ENCODE measurements around the gene ALLC. TPM values are rescaled to one million over a fixed set of nuclear protein-coding genes. Genes with fewer than 3 reads are reported as not detected.

ALLC gene
- total and polyA plus RNA-seq, 2 experiments from 2014 or later, result not detected

DNA sequence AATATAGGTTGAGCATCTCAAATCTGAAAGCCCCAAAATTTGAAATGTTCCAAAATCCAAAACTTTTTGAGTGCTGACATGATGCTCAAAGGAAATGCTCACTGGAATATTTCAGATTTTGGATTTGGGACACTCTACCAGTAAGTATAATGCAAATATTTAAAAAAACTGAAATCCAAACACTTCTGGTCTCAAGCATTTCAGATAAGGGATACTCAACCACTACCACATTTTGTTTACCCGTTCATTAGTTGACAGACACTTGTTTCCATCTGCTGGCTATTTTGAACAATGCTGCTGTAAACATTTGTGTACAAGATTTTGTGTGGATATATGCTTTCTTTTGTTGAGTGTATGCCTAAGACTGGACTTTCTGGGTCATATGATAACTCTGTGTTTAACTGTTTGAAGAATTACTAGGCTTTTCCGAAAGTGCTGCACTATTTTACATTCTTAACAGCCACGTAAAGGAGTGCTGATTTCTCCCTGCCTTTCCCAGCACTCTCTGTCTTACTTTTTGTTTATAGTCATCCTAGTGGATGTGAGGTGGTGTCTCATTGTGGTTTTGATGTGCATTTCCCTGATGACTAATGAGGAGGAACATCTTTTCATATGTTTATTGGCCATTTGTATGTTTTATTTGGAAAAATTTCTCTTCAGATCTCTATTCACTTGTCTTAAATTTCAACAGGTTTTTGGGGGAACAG is 25.9 kb downstream of the ALLC start:
- Histone ChIP-seq H3K4me3 (no peak overlapping the region), H3K27me3 (no peaks in the 10 kb centered on the region), H3K36me3 (no peaks in the 10 kb centered on the region), H3K9me3 (ENCODE audit: low read depth) (no peaks in the 10 kb centered on the region), H3K27ac (no peak overlapping the region), H3K4me1 (ENCODE audit: low read depth) (no peaks in the 10 kb centered on the region)
- TF ChIP-seq, protein P1, sequence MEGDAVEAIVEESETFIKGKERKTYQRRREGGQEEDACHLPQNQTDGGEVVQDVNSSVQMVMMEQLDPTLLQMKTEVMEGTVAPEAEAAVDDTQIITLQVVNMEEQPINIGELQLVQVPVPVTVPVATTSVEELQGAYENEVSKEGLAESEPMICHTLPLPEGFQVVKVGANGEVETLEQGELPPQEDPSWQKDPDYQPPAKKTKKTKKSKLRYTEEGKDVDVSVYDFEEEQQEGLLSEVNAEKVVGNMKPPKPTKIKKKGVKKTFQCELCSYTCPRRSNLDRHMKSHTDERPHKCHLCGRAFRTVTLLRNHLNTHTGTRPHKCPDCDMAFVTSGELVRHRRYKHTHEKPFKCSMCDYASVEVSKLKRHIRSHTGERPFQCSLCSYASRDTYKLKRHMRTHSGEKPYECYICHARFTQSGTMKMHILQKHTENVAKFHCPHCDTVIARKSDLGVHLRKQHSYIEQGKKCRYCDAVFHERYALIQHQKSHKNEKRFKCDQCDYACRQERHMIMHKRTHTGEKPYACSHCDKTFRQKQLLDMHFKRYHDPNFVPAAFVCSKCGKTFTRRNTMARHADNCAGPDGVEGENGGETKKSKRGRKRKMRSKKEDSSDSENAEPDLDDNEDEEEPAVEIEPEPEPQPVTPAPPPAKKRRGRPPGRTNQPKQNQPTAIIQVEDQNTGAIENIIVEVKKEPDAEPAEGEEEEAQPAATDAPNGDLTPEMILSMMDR (IDR thresholded peaks at IDR 0.05; ENCODE audit: low read depth, low read length), result no peak
- DNase-seq (ENCODE audit: low read depth in 1 of 2, low spot score in 1 of 2), result no peak

DNA sequence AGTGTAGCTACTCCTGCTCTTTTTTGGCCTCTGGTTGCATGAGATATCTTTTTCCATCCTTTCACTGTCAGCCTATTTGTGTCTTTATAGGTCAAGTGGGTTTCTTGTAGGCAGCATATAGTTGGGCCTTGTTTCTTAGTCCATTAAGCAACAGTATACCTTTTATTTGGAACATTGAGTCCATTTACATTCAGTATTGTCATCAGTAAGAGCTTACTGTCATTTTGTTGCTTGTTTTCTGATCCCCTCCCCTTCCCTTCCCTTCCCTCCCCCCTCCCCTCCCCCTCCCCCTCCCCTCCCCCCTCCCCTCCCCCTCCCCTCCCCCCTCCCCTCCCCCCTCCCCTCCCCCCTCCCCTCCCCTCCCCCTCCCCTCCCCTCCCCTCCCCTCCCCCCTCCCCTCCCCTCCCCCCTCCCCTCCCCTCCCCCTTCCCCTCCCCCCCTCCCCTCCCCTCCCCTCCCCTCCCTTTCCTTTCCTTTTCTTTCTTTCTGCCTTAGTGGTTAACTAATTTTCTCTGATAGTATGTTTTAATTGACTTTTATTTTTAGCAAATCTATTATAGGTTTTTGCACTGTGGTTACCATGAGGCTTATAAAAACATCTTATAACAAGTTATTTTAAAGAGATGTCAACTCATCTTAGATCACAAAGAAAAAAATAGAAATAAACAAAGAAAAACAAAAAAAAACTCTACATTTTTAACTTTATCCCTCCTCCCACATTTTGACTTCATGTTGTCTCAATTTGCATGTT is 32.2 kb downstream of the ALLC start:
- no peak for DNase-seq (ENCODE audit: low read depth in 1 of 2, low spot score in 1 of 2)
- TF ChIP-seq, protein P1 (IDR thresholded peaks at IDR 0.05; ENCODE audit: low read depth, low read length), result no peak
- no peaks in the 10 kb centered on the region for H3K36me3 ChIP-seq
- no peaks in the 10 kb centered on the region for H3K9me3 ChIP-seq (ENCODE audit: low read depth)
- no peak overlapping the region for H3K27ac ChIP-seq
- no peak overlapping the region for H3K4me3 ChIP-seq
- peaks cover 13% of the 10 kb centered on the region for H3K27me3 ChIP-seq
- no peaks in the 10 kb centered on the region for H3K4me1 ChIP-seq (ENCODE audit: low read depth)

DNA sequence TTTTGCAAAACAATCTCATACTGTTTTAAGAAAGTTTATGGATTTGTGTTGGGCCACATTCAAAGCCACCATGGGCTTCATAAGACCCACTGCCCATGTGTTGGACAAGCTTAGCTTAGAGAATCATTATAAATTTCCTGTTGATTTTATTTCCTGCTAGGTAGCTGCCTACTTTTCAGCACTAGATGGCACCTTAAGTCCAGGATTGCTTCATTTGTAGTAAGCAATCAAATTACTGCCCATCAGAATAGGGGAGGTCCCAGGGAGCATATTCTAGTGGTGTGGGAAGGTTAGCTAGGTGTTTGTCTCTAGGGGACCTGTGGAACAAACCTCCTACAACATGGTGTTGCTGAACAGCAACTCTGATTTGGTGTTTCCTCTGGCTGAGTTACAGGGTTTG is 34.4 kb downstream of the ALLC start:
- TF ChIP-seq, protein P1 (IDR thresholded peaks at IDR 0.05; ENCODE audit: low read depth, low read length), result peak; percentile 38
- Histone ChIP-seq H3K27me3 (peaks cover 15% of the 10 kb centered on the region), H3K4me3 (no peak overlapping the region), H3K9me3 (ENCODE audit: low read depth) (no peaks in the 10 kb centered on the region), H3K27ac (no peak overlapping the region), H3K4me1 (ENCODE audit: low read depth) (no peaks in the 10 kb centered on the region), H3K36me3 (no peaks in the 10 kb centered on the region)
- DNase-seq (ENCODE audit: low read depth in 1 of 2, low spot score in 1 of 2), result peak; percentile 13 to 45

GRCh38 chr2:3696545-3696944 is 38.5 kb downstream of the ALLC start:
- H3K27ac ChIP-seq, result no peak overlapping the region
- DNase-seq (ENCODE audit: low read depth in 1 of 2, low spot score in 1 of 2), result no peak

DNA sequence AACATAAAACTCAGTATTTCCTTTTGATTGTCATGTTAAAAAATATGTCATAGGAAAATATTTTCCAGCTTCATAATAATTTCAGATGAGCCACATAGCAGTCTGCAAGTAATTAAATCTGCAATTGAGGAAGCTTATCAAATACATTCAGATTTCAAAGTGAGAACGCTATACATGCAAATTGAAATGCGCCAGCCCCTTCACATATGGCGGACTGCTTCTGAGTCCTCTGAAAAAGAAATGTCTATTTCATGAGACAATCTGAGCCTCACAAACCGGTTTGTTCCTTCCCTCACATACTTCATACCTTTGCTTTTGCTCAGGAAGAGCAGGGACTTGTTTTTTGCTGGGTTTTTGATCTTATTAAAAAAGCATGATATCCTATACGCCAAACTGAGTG is 43.1 kb downstream of the ALLC start:
- H3K27ac ChIP-seq, result no peak overlapping the region
- H3K36me3 ChIP-seq, result no peaks in the 10 kb centered on the region
- H3K4me3 ChIP-seq, result no peak overlapping the region
- no peaks in the 10 kb centered on the region for H3K4me1 ChIP-seq (ENCODE audit: low read depth)
- no peaks in the 10 kb centered on the region for H3K9me3 ChIP-seq (ENCODE audit: low read depth)
- TF ChIP-seq, protein P1 (IDR thresholded peaks at IDR 0.05; ENCODE audit: low read depth, low read length), result no peak
- peaks cover 58% of the 10 kb centered on the region for H3K27me3 ChIP-seq
- DNase-seq (ENCODE audit: low read depth in 1 of 2, low spot score in 1 of 2), result no peak

More at GRCh38 chr2:3696545-3696944, 38.5 kb downstream of the ALLC start:
- Histone ChIP-seq H3K4me3 (no peak overlapping the region), H3K36me3 (no peaks in the 10 kb centered on the region), H3K9me3 (ENCODE audit: low read depth) (no peaks in the 10 kb centered on the region), H3K4me1 (ENCODE audit: low read depth) (no peaks in the 10 kb centered on the region), H3K27me3 (peaks cover 34% of the 10 kb centered on the region)
- TF ChIP-seq, protein P1 (IDR thresholded peaks at IDR 0.05; ENCODE audit: low read depth, low read length), result no peak

Data from cardiac muscle cell (in vitro differentiated cells and primary cell).